NK-92 treated with Interleukin-12 subunit alpha and Interleukin-12 subunit beta, amount 100 ng/mL, for 24 hours (cell line): ENCODE results near the gene SLC26A2.
"Not testable (repeated sequence)": the region's sequence is repeated elsewhere in the genome, so short reads cannot be mapped to it uniquely, and the experiment has no call there.

Experiments used
- DNase-seq: peaks from one replicate; lab custom pipeline; 2025; lab: John Stamatoyannopoulos, UW

SLC26A2 gene

GRCh38 chr5:149937610-149938009, 22.9 kb upstream of the SLC26A2 start:
- DNase-seq: no peak

DNA sequence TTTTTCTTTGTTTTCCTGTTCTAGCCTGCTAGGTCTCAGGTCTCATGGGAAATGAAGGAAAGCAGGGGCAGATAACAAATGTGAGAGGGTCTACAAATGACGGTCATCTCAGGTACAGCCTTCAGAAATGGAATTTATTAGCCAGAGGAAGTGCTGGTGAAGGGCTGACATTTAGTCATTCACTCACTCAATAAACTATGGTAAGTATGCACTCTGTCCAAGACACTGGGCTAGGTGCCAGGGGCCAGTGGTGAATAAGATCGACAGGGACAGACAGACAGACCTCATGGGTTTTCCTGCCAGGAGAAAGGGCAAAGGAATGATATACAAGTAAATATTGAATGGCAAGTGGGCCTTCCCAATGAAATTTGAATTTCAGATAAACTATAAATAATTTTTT, 22.3 kb upstream of the SLC26A2 start:
- DNase-seq: no peak

- DNase-seq: no peak
Measured at GRCh38 chr5:149938791-149939358, 21.7 kb upstream of the SLC26A2 start.

GRCh38 chr5:149939546-149939945, 21.0 kb upstream of the SLC26A2 start:
- DNase-seq: no peak

DNA sequence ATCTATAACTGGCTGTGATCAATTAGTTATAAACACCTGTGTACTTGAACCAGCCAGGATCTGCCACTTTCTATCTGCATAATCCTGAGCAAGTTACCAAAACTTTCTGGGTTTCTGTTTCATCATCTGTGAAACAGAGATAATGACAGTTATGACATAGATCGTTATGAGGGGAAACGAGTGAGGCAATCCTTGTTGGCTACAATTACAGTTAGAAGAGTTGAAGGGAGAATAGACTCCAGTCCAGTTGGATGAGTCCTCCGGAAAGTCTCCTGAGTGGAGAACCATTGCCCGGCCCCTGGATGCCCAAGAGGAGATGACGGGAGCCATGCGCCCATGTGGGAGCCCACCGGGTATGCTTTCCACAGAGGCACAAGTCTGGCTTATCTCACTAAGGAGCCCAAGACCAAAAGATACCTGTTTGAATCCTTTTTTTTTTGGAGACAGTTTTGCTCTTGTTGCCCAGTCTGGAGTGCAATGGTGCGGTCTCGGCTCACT, 20.4 kb upstream of the SLC26A2 start:
- no peak for DNase-seq

- no peak for DNase-seq
Measured at GRCh38 chr5:149940941-149941644, 19.5 kb upstream of the SLC26A2 start.

DNA sequence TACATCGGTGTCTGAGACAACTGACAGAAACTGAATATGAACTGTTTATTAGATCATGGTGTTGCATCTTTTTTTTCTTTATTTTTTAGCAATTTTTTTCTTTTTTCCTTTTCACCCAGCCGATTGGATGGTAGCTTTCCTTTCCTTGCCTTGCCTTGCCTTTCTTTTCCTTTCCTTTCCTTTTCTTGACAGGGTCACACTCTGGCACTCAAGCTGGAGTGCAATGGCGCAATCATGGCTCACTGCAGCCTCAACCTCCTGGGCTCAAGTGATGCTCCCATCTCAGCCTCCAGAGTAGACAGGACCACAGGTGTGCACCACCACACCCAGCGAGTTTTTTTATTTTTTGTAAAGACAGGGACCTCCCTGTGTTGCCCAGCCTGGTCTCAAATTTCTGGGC, 18.8 kb upstream of the SLC26A2 start:
- no peak for DNase-seq

DNA sequence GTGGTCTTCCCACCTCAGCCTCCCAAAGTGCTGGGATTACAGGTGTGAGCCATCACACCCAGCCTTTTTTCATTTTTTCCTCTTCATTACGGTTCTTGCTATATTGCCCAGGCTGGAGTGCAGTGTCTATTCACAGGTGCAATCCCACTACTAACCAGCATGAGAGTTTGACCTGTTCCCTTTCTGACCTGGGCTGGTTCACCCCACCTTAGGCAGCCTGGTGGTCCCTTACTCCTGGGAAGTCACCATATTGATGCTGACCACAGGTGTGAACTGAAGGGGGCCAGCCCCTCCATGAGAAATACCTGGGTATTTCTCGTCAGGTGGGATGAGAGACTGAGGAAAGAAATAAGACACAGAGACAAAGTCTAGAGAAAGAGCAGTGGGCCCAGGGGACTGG, 18.4 kb upstream of the SLC26A2 start:
- DNase-seq: no peak

DNA sequence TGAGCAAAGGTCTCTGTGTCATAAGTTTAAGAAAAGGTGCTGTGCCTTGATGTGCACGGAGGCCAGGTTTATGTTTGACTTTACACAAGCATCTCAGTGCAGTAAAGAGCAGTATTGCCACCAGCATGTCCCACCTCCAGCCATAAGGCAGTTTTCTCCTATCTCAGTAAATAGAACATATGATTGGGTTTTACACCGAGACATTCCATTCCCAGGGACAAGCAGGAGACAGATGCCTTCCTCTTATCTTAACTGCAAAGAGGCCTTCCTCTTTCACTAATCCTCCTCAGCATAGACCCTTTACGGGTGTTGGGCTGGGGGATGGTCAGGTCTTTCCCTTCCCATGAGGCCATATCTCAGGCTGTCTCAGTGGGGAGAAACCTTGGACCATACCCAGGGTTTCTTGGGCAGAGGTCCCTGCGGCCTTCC, 17.8 kb upstream of the SLC26A2 start:
- not testable (repeated sequence) for DNase-seq

DNA sequence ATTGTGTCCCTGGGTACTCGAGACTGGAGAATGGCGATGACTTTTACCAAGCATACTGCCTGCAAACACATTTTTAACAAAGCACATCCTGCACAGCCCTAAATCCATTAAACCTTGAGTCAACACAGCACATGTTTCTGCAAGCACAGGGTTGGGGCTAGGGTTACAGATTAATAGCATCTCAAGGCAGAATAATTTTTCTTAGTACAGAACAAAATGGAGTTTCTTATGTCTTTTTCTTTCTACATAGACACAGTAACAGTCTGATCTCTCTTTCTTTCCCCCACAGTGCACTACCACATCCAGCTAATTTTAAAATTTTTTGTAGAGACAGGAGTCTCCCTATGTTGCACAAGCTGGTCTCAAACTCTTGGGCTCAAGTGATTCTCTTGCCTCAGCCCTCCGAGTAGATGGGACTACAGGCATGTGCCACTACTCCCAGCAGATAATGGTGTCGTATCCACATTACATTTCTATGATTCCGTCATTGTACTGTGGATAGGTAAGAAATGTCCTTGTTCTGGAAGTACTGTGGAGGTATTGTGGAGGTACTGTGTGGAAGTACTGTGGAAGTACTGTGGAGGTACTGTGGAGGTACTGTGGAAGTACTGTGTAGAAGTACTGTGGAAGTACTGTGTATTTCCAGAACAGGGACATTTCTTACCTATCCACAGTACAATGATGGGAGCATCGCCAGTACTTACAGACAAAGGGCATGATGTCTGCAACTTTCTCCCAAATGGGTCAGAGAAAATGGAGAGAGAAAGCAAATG, 17.2 kb upstream of the SLC26A2 start:
- not testable (repeated sequence) for DNase-seq

DNA sequence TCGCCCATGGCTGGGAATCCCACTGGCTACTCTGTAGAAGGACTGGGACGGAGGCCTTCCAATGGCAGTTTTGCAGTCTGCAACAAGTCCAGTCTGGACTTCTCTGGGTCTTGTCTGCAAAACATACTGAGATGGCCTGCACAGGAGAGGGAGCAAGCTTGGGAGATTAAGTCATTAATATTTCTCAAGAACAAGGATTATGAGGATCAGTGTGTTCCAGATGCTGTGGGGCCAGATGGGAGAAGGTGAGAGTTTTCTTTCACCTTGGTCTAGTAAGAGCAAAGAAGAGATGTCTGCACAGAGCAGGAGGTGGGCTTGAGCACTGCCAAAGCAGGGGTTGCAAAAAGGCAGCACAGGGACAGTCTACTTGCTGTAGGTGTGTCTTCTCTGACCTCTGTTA, 15.9 kb upstream of the SLC26A2 start, which contains the start of gene PDE6A:
Gene PDE6A, minus strand, starts transcription at position 128 of the 400 bp plus-strand sequence. Its CDS starts 120 bp downstream, at position 8.
- DNase-seq: no peak

GRCh38 chr5:149946118-149946517, 14.4 kb upstream of the SLC26A2 start:
- DNase-seq: no peak

DNA sequence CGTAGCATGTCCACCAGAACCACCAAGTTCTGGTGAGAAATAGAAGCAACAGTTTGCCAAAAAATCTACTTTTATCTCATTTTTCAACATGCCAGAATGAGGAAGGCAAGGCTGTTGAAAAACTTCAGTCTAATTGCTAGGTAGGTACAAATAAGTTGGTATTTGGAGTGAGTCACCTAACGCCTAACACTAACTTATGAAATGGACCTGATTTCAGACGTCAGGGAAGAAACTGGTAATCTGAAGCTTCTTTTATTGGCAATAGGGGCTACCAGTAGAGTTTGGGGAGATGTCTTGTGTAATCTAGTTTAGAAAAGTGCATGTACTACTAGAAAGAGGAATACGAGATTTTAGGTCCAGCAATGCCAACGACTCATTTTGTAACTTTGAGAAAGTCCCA, 11.6 kb upstream of the SLC26A2 start:
- no peak for DNase-seq

DNA sequence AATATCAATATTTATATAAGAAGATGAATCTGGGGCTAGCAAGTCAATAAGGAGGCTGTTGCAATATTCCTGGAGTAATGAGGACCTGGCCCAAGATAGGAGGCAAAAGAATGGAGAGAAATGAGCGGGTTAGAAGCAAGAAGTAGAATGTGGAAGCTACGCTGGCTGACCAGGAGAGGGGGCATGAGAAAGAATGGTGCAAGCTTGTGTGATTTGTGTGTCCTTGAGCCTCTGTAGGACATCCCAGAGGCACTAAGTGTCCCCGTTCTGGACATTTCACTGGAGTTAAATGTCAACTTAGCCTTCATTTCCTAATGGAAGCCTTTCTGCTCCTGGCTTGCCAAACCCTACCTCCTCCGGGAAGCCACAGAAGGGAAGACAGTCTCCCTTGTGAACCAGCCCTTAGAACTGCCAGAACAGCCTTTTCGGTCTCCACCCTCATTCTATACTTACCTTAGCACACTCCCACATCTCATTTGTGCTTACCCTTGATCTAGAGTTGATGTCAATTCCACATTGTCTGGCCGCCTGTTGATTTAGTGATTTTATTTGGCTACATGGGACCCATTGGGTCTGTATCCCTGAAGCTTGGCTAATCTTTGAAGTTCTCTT, 9.3 kb upstream of the SLC26A2 start:
- no peak for DNase-seq

DNA sequence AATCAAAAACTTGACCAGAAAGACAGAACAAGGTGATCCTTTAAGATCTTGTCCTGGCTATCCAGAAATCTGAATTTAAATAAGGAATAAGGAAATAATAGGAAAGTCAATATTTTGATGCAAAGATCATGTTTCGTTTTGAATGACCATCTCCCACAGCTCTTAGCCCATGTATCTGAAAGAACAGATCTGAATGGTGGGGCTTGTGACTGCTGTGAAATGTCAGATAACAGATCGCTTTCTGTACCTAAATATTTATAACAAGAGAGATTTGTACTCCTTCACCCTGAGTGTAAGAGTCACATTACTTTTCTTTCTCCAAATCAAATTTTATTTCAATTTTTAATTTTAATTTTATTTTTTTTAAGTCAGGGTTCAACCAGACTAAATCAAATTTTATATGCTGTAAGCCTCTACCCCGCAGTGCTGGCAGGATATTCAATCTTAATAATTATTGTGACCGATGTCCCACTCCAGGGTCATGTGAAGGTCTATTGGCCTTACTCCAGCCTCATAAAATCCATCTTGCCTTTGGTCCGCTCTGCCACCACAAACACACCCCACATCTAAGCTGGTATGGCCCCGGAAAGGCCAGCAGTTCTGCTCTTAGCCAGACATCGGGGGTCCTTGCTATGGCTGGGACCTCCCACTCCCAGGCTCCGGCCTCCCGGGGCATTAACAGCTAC, 7.0 kb upstream of the SLC26A2 start:
- DNase-seq: no peak

DNA sequence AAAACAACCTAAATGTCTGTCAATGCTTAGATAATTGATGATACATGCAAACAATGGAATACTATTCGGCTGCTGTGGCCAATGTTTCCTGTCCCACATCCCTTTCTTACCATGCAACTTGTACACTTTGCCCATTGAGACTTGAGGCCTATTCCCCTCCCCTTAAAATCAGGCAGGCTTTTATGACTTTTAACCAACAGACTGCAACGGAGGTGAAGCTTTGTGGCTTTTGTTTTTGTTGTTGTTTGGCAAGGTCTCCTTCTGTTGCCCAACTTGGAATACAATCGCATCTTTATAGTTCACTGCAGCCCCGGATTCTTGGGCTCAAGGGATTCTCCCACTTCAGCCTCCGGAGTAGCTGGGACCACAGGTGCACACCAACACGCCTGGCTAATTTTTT, 5.8 kb upstream of the SLC26A2 start:
- no peak for DNase-seq

DNA sequence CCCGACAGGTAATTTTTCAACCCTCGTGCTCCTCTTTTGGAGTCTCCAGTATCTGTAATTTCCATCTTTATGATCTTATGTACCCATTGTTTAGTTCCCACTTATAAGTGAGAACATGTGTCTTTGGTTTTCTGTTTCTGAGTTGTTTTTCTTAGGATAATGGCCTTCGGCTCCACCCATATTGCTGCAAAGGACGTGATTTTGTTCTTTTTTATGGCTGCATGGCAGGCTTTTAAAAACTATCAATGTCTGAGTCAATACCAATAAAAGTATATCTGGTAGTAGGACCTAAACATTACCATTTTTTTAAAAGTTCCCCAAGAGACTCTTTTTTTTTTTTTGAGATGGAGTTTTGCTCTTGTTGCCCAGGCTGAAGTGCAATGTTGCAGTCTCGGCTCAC, 3.9 kb upstream of the SLC26A2 start:
- no peak for DNase-seq

DNA sequence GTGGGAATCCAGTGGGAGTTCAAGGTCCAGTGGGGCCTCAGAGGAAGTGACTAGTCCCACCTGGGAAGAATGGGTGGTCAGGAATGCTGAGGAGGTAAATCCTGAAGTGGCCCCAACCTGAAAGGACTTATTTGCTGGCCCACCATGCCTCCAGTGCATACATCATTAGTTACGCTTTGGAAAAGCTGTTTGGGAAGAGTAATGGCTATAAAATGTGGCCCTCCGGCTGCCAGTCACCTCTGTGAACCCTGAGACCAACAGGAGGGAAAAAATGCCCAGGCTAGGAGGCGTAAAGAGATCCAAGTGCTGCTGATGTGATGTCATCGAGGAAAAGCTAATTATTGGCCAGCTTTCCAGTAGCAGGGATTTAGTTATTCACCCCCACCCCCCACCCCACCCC, 2.7 kb upstream of the SLC26A2 start:
- DNase-seq: no peak

- DNase-seq: no peak
Measured at GRCh38 chr5:149959406-149960236, 937 bp upstream of the SLC26A2 start.

DNA sequence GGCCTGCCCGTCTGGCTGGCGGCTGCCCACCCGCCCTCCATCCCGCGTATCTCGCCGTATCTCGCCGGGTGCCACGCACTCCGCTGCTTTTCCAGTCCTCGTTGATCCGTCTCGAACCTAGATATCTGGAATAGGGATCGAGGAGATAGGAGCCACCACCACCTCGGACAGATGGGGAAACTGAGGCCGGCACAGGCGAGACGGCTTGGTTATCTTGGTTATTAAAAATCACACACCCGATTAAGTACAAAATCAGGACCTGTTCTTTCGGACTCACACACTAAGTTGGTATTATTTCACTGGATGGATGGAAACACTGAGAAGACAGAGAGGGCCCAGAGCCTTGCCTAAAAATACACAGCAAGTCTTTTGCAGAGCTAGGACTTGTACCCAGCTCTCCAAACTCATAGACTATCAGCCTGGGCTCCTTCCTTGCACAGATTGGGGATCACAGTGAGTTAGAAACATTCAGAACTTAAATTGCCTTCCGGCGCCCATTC, 678 bp downstream of the SLC26A2 start:
- no peak for DNase-seq

GRCh38 chr5:149961957-149962409, 1.4 kb downstream of the SLC26A2 start:
- DNase-seq: no peak
